SK-N-SH treated with all-trans-retinoic acid at 6 μM for 48 hours (cell line): ENCODE results near the gene SORL1.

Experiments
- ATAC-seq: fragments of 200-7000 bp; cut with Tn5 transposase; 3 replicates; pipeline ENCODE4 v1.9.1; 2020; ENCODE audit warnings: mild to moderate bottlenecking, moderate library complexity
- ARNTL ChIP-seq: fragments of 450-650 bp; formaldehyde crosslinking; IDR thresholded peaks from 2 replicates; pipeline ENCODE4 v1.5.0; 2020; ENCODE audit warnings: low read depth, mild to moderate bottlenecking, moderate library complexity, borderline replicate concordance
- BACH2 ChIP-seq: fragments of 250-450 bp; sonication (Bioruptor Pico); IDR thresholded peaks from 2 replicates; pipeline ENCODE4 v1.9.0; 2021; ENCODE audit warnings: mild to moderate bottlenecking, borderline replicate concordance
- CREB5 ChIP-seq: fragments of 250-450 bp; sonication (Bioruptor Pico); IDR thresholded peaks from 2 replicates; pipeline ENCODE4 v1.5.1; 2020; ENCODE audit warnings: low read depth, mild to moderate bottlenecking, moderate library complexity
- CSRNP3 ChIP-seq: fragments of 250-450 bp; sonication (Bioruptor Pico); IDR thresholded peaks from 2 replicates; pipeline ENCODE4 v1.5.1; 2021; ENCODE audit warnings: mild to moderate bottlenecking, moderate library complexity
- ISL1 ChIP-seq: fragments of 250-450 bp; sonication (Bioruptor Pico); IDR thresholded peaks from 2 replicates; pipeline ENCODE4 v2.1.2; 2022; ENCODE audit warnings: mild to moderate bottlenecking, moderate library complexity
- PATZ1 ChIP-seq: fragments of 250-450 bp; sonication (Bioruptor Pico); IDR thresholded peaks from 2 replicates; pipeline ENCODE4 v1.8.0; 2020; ENCODE audit warnings: mild to moderate bottlenecking, moderate library complexity, borderline replicate concordance
- POU6F1 ChIP-seq: fragments of 250-450 bp; sonication (Bioruptor Pico); IDR thresholded peaks from 2 replicates; pipeline ENCODE4 v1.8.0; 2021; ENCODE audit warnings: low read depth, mild to moderate bottlenecking, moderate library complexity, borderline replicate concordance
- PPARA ChIP-seq: fragments of 250-450 bp; sonication (Bioruptor Pico); IDR thresholded peaks from 2 replicates; pipeline ENCODE4 v1.5.0; 2020; ENCODE audit warnings: mild to moderate bottlenecking, borderline replicate concordance
- RARB ChIP-seq: fragments of 250-450 bp; sonication (Bioruptor Pico); IDR thresholded peaks from 2 replicates; pipeline ENCODE4 v1.8.0; 2021; ENCODE audit warnings: mild to moderate bottlenecking, moderate library complexity
- SNAI2 ChIP-seq: fragments of 250-450 bp; sonication (Bioruptor Pico); IDR thresholded peaks from 2 replicates; pipeline ENCODE4 v1.5.0; 2020; ENCODE audit warnings: mild to moderate bottlenecking, moderate library complexity
- TOX ChIP-seq: fragments of 250-450 bp; sonication (Bioruptor Pico); IDR thresholded peaks from 2 replicates; pipeline ENCODE4 v1.8.0; 2021; ENCODE audit warnings: mild to moderate bottlenecking, moderate library complexity, borderline replicate concordance
- TSHZ2 ChIP-seq: fragments of 250-450 bp; sonication (Bioruptor Pico); IDR thresholded peaks from 2 replicates; pipeline ENCODE4 v1.5.0; 2020; ENCODE audit warnings: mild to moderate bottlenecking, moderate library complexity
- ZC3H10 ChIP-seq: fragments of 250-450 bp; sonication (Bioruptor Pico); IDR thresholded peaks from 2 replicates; pipeline ENCODE4 v1.5.1; 2021; ENCODE audit warnings: mild to moderate bottlenecking, moderate library complexity
- ZFP3 ChIP-seq: fragments of 250-450 bp; sonication (Bioruptor Pico); IDR thresholded peaks from 2 replicates; pipeline ENCODE4 v1.5.0; 2020; ENCODE audit warnings: mild to moderate bottlenecking, moderate library complexity
- ZNF565 ChIP-seq: fragments of 450-650 bp; formaldehyde crosslinking; conservative IDR thresholded peaks from 2 replicates; pipeline ENCODE4 v1.5.0; 2020; ENCODE audit warnings: low read depth, mild to moderate bottlenecking, moderate library complexity

The SORL1 gene

GRCh38 chr11:121575250-121575962 lies 123.3 kb downstream of the SORL1 start:
- no peak for ATAC-seq
- TF ChIP-seq TSHZ2 (CRISPR knock-in tag) (no peak), RARB (no peak), BACH2 (no peak), CREB5 (no peak), ARNTL (CRISPR knock-in tag) (no peak), SNAI2 (CRISPR knock-in tag) (no peak), TOX (CRISPR knock-in tag) (no peak), CSRNP3 (CRISPR knock-in tag) (no peak), PPARA (no peak)

- TF ChIP-seq ZNF565 (CRISPR knock-in tag) = no peak
- TF ChIP-seq SNAI2 (CRISPR knock-in tag) = no peak
- no peak for TF ChIP-seq PPARA
- no peak for TF ChIP-seq BACH2
- no peak for TF ChIP-seq TSHZ2 (CRISPR knock-in tag)
- TF ChIP-seq ZFP3 (CRISPR knock-in tag) = no peak
- no peak for TF ChIP-seq PATZ1 (CRISPR knock-in tag)
- no peak for TF ChIP-seq POU6F1
- no peak for TF ChIP-seq ZC3H10 (CRISPR knock-in tag)
- TF ChIP-seq ARNTL (CRISPR knock-in tag) = no peak
- no peak for ATAC-seq
Measured at GRCh38 chr11:121575963-121576290, 123.8 kb downstream of the SORL1 start.

GRCh38 chr11:121576531-121576930 lies 124.4 kb downstream of the SORL1 start:
- ATAC-seq = no peak
- no peak for TF ChIP-seq ZC3H10 (CRISPR knock-in tag)
- TF ChIP-seq PATZ1 (CRISPR knock-in tag) = no peak
- TF ChIP-seq ISL1 (CRISPR knock-in tag) = no peak
- TF ChIP-seq SNAI2 (CRISPR knock-in tag) = no peak
- no peak for TF ChIP-seq CREB5
- TF ChIP-seq ZNF565 (CRISPR knock-in tag) = no peak
- TF ChIP-seq, all 23 proteins: peak for 0
